ENCODE results near the gene ASGR2.

The ASGR2 gene

DNA sequence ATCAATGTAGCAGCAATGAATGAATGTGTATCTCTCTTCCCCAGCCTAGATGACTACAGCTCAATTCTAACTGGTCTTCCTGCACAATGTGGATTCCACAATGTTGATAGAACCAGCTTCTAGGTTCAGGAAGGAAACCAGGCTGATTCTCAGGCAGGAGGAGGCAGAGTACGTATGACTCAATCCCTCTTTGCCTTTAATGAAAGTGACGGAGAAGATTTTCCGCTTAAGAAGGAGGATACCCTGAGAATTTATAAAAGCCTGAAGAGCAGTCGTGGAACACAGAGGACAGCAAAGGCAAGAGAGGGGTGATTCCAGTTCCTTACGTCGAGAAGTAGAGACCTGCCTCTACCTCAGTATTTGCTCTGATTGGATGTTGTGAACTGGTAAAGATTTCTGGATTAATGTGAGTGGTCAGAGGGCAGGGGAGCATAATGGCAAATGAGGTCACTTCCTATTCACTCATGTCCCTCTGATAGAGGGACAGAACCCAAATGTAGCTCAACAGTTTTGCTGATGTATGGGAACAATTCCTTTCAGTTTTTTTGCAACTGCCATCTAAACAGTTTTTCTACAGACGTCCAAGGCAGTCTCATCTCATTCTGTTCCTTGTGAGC, 55.7 kb downstream of the ASGR2 start:
- DNase-seq = no peak

- DNase-seq = no peak
Observed at GRCh38 chr17:7056386-7056785, 58.2 kb downstream of the ASGR2 start.
